Lung (tissue), 12 donors: Measurements from ENCODE around the gene KIFC3. TPM values are rescaled to one million over a fixed set of nuclear protein-coding genes. Genes with fewer than 3 reads are reported as not detected.

Experiments used
- ATAC-seq: fragments of 200-7000 bp; cut with Tn5 transposase; one replicate; pipeline ENCODE4 v1.9.1; 2020; ENCODE audit warnings: moderate number of reproducible peaks; ENCODE audit not compliant: insufficient read depth, low FRiP score
- DNase-seq, 3 donors: peaks; one replicate each; pipeline ENCODE4 v3.0.0-alpha.2; 2013 to 2017
- H3K27ac ChIP-seq, 2 donors: one replicate each; pipeline ENCODE4 v1.5.1; 2013; ENCODE audit warnings: mild to moderate bottlenecking in 2 of 2, moderate library complexity in 2 of 2, control low read depth in 1 of 2, inconsistent platforms in 1 of 2, low read depth in 1 of 2, low read length in 1 of 2
- H3K27me3 ChIP-seq, 3 donors: one replicate each; pipeline ENCODE4 v1.5.1; 2013; ENCODE audit warnings: low read length in 2 of 3; ENCODE audit not compliant: control insufficient read depth in 3 of 3, insufficient read depth in 3 of 3
- H3K36me3 ChIP-seq, 4 donors: one replicate each; pipeline ENCODE4 v1.5.1; 2013; ENCODE audit warnings: low read length in 4 of 4, mild to moderate bottlenecking in 1 of 4, moderate library complexity in 1 of 4; ENCODE audit not compliant: control insufficient read depth in 4 of 4, insufficient read depth in 4 of 4
- H3K4me1 ChIP-seq, 5 donors: one replicate each; pipeline ENCODE4 v1.5.1; 2013; ENCODE audit warnings: low read length in 5 of 5, mild to moderate bottlenecking in 2 of 5, moderate library complexity in 1 of 5; ENCODE audit not compliant: control insufficient read depth in 5 of 5, insufficient read depth in 5 of 5
- H3K4me3 ChIP-seq: one replicate; pipeline ENCODE4 v1.5.1; 2013; ENCODE audit warnings: mild to moderate bottlenecking, control low read depth, moderate library complexity
- H3K9ac ChIP-seq, 2 donors: one replicate each; pipeline ENCODE4 v1.5.1; 2013; ENCODE audit warnings: low read length in 2 of 2, control low read depth in 1 of 2; ENCODE audit not compliant: insufficient read depth in 1 of 2
- H3K9me3 ChIP-seq, 4 donors: one replicate each; pipeline ENCODE4 v1.5.1; 2013; ENCODE audit warnings: low read length in 3 of 4, mild to moderate bottlenecking in 1 of 4, moderate library complexity in 1 of 4; ENCODE audit not compliant: control insufficient read depth in 4 of 4, insufficient read depth in 3 of 4
- WGBS, 2 donors: extraction: QIAGEN DNeasy Blood & Tissue Kit; methylation state at CpG; one replicate each; pipeline ENCODE4 v1.1.7; 2013; 5-methylcytosine and 5-hydroxymethylcytosine counted together
- polyA plus RNA-seq, 2 donors: library from polyadenylated mRNA; stranded (reverse); fragments of 200-250 nt; gene quantifications; one replicate each; pipeline ENCODE4 v1.2.1, GENCODE V29; 2013
- total RNA-seq, 2 donors: library from RNA; depleted of rRNA in 1 of 2; stranded (reverse); fragments of >200 nt in 1 of 2; gene quantifications; one replicate each; pipeline ENCODE4 v1.2.1, GENCODE V29; 2014 to 2021
- TF ChIP-seq, protein P1 (sequence below): IDR thresholded peaks from 2 replicates; pipeline ENCODE4 v1.5.1; 2012; ENCODE audit warnings: mild to moderate bottlenecking; ENCODE audit errors: control extremely low read depth, extremely low read depth
- donor health status: control.
- donor health status: control.
- donor health status: Bipolar disorder and iron deficiency.
- donor health status: healthy.
- donor health status: DM: yes; HTN: yes; CAD: no.

KIFC3 gene
- total and polyA plus RNA-seq, 4 donors, result 65.9 to 137 (median 89.5) TPM

DNA sequence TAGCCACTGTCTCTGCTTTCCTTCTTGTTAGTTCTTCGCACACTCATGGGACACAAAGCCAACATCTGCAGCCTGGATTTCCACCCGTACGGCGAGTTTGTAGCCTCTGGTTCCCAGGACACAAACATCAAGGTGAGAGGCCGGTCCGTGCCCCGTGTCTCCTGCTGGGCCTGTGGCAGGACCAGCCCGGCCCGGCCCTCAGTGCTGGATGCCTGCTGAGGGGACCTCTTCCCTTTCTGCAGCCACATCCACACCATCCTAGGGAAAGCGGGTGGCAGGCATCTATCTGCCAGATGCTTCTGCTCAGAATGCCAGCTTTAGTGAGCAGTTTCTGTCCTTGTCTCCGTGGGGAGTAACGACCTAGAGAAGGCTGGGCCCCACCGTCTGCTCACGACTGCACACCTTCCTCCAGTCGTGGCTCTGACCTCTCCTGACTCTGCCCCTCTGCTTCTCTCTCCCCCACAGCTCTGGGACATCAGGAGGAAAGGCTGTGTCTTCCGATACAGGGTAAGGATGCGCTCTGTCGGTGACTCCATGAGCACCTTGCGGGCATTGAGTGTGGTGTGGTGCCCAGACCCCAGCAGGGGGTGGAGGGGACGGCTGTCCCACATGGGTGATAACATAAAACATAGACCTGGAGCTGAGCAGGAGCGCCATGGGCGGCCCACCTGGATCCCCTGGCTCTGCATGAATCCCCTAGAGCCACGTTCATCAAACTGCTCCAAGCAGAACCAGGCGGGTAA, 51.3 kb downstream of the KIFC3 start:
- H3K9me3 ChIP-seq, result no peaks in the 10 kb centered on the region
- DNase-seq (no peak), ATAC-seq (no peak)
- no peaks in the 10 kb centered on the region for H3K27me3 ChIP-seq
- peaks cover 0 to 42% (median under 1%) of the 10 kb centered on the region in 4 donors for H3K36me3 ChIP-seq
- H3K9ac ChIP-seq, result no peak overlapping the region
- H3K4me3 ChIP-seq, result no peak overlapping the region
- TF ChIP-seq, protein P1, sequence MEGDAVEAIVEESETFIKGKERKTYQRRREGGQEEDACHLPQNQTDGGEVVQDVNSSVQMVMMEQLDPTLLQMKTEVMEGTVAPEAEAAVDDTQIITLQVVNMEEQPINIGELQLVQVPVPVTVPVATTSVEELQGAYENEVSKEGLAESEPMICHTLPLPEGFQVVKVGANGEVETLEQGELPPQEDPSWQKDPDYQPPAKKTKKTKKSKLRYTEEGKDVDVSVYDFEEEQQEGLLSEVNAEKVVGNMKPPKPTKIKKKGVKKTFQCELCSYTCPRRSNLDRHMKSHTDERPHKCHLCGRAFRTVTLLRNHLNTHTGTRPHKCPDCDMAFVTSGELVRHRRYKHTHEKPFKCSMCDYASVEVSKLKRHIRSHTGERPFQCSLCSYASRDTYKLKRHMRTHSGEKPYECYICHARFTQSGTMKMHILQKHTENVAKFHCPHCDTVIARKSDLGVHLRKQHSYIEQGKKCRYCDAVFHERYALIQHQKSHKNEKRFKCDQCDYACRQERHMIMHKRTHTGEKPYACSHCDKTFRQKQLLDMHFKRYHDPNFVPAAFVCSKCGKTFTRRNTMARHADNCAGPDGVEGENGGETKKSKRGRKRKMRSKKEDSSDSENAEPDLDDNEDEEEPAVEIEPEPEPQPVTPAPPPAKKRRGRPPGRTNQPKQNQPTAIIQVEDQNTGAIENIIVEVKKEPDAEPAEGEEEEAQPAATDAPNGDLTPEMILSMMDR, result no peak
- no peak overlapping the region for H3K27ac ChIP-seq
- WGBS, 2 donors, result 93 to 95% methylated on average over 24 of the region's 24 CpGs
- no peaks in the 10 kb centered on the region for H3K4me1 ChIP-seq

DNA sequence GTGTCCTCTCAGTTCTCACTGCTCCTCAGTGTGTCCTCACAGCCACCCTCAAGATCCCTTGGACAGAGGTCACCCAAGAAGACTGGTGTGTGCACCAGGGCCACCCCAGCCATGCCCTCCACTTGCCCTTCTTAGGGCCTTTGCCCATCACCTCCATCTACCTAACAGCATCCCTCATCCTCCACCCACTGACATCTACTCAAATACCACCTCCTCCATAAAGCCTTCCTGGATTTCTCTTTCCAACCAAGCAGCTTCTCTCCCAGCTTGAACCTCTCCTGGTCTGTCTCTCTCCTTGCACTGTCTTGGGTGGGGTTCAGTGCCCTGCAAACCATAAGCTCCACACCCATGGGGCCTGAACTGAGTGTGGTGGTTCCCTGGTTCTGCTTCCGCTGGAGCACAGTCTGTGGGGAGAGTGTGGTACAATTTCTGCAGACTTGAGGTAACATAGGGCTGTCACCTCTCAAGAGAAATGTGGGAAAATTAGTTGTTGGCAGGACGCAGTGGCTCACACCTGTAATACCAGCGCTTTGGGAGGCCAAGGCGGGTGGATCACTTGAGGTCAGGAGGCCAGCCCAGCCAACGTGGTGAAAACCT, 52.3 kb downstream of the KIFC3 start:
- H3K4me1 ChIP-seq, result no peaks in the 10 kb centered on the region
- ATAC-seq, result no peak
- 89 to 90% methylated on average over 5 of the region's 5 CpGs for WGBS, 2 donors

DNA sequence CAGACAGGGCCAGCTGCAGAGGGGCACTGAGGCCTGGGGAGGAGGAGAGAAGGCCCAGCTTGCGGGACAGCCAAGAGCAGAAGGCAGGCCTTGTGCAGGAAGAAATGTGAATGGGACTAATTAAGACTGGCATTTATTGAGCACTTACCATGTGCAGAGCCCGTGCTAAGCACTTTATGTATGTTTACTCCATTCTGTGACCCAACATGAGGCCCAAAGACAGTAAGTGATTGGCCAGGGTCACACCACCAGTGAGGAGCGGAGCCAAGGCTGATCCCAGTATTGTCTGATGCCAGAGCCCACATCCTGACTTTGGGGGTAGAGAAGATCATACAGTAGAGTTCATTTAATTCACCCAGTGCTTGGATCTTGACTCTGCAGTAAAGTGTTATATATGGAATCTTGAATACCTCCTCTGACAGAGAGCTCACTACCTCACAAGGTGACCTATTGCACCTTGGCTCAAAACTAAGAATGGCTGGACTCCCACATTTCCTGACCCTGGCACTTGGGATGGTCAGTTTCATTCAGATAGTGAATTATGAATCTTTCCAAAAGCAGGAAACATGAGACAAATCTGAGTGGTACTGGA, 53.1 kb downstream of the KIFC3 start:
- Histone ChIP-seq H3K27me3 (no peaks in the 10 kb centered on the region), H3K36me3 (peaks cover 0 to 32% (median 2%) of the 10 kb centered on the region in 4 donors), H3K4me3 (no peak overlapping the region), H3K4me1 (no peaks in the 10 kb centered on the region), H3K9ac (no peak overlapping the region), H3K27ac (no peak overlapping the region), H3K9me3 (no peaks in the 10 kb centered on the region)
- DNase-seq (no peak), ATAC-seq (no peak)
- TF ChIP-seq, protein P1, result no peak
- 95 to 97% methylated on average over 3 of the region's 3 CpGs for WGBS, 2 donors

More for the DNA sequence above, 52.3 kb downstream of the KIFC3 start:
- Histone ChIP-seq H3K27ac (no peak overlapping the region), H3K36me3 (peaks cover 0 to 33% (median 0%) of the 10 kb centered on the region in 4 donors), H3K4me3 (no peak overlapping the region), H3K9me3 (no peaks in the 10 kb centered on the region), H3K27me3 (no peaks in the 10 kb centered on the region), H3K9ac (no peak overlapping the region)
- DNase-seq, result no peak
- TF ChIP-seq, protein P1, result no peak
